WTC11 (cell line): Measurements from ENCODE around the gene ZDHHC1. TPM values are rescaled to one million over a fixed set of nuclear protein-coding genes. Genes with fewer than 3 reads are reported as not detected.
"Not testable (repeated sequence)": the region's sequence is repeated elsewhere in the genome, so short reads cannot be mapped to it uniquely, and the experiment has no call there.

Experiments
- ATAC-seq: fragments of 200-7000 bp; cut with Tn5 transposase; 2 replicates; pipeline ENCODE4 v1.10.0; 2021; ENCODE audit warnings: mild to moderate bottlenecking, moderate library complexity
- CTCF ChIA-PET: fragments of 300-600 bp; sonication (Branson Sonifier 250); formaldehyde crosslinking; loops from one replicate; lab custom pipeline; 2021; ENCODE audit warnings: antibody characterized with exemption; lab: Charles Lee
- POLR2A ChIA-PET: fragments of 350-600 bp; sonication (Branson Sonifier 250); formaldehyde crosslinking; loops from one replicate; lab custom pipeline; 2021; ENCODE audit warnings: antibody characterized with exemption; lab: Charles Lee
- DNase-seq: peaks from one replicate; pipeline ENCODE4 v3.0.0; 2021; ENCODE audit warnings: low spot score
- H3K27ac Mint-ChIP-seq: 2 replicates; pipeline ENCODE4 v1.8.0; 2021; ENCODE audit warnings: mixed read lengths
- H3K27me3 Mint-ChIP-seq: 2 replicates; pipeline ENCODE4 v1.8.0; 2021; ENCODE audit warnings: low read depth, mild to moderate bottlenecking, moderate library complexity, mixed read lengths
- H3K36me3 Mint-ChIP-seq: 2 replicates; pipeline ENCODE4 v1.8.0; 2021; ENCODE audit warnings: mixed read lengths
- H3K4me1 Mint-ChIP-seq: 2 replicates; pipeline ENCODE4 v1.8.0; 2022; ENCODE audit warnings: mixed read lengths
- H3K4me3 Mint-ChIP-seq: 2 replicates; pipeline ENCODE4 v1.8.0; 2021; ENCODE audit warnings: mild to moderate bottlenecking, moderate library complexity, mixed read lengths
- H3K9me3 Mint-ChIP-seq: 2 replicates; pipeline ENCODE4 v1.8.0; 2021; ENCODE audit warnings: mixed read lengths
- CBFB ChIP-seq: sonication (generic); formaldehyde crosslinking; IDR thresholded peaks from 2 replicates; pipeline ENCODE4 v1.8.1; 2022; ENCODE audit warnings: mild to moderate bottlenecking, low read depth, missing genetic modification reagents
- CDX4 ChIP-seq: fragments of 250-450 bp; sonication (Bioruptor Pico); IDR thresholded peaks from 2 replicates; pipeline ENCODE4 v1.9.0; 2021; ENCODE audit warnings: moderate library complexity, mild to moderate bottlenecking, inconsistent platforms, borderline replicate concordance
- CREB1 ChIP-seq: sonication (generic); formaldehyde crosslinking; IDR thresholded peaks from 2 replicates; pipeline ENCODE4 v1.8.0; 2023; ENCODE audit warnings: mild to moderate bottlenecking, missing genetic modification reagents
- E2F1 ChIP-seq: sonication (generic); formaldehyde crosslinking; IDR thresholded peaks from 2 replicates; pipeline ENCODE4 v1.8.0; 2022; ENCODE audit warnings: mild to moderate bottlenecking, missing genetic modification reagents
- E2F4 ChIP-seq: sonication (generic); formaldehyde crosslinking; IDR thresholded peaks from 2 replicates; pipeline ENCODE4 v1.8.1; 2022; ENCODE audit warnings: low read depth, mild to moderate bottlenecking, moderate library complexity, missing genetic modification reagents, borderline replicate concordance
- E2F5 ChIP-seq: sonication (generic); formaldehyde crosslinking; IDR thresholded peaks from 2 replicates; pipeline ENCODE4 v1.8.1; 2022; ENCODE audit warnings: mild to moderate bottlenecking, moderate library complexity, missing genetic modification reagents
- ELF4 ChIP-seq: sonication (generic); formaldehyde crosslinking; IDR thresholded peaks from 2 replicates; pipeline ENCODE4 v1.8.1; 2022; ENCODE audit warnings: low read depth, mild to moderate bottlenecking, moderate library complexity, missing genetic modification reagents
- GRHL2 ChIP-seq: fragments of 250-450 bp; sonication (Bioruptor Pico); IDR thresholded peaks from 2 replicates; pipeline ENCODE4 v1.8.0; 2022; ENCODE audit warnings: mild to moderate bottlenecking, moderate library complexity; ENCODE audit not compliant: insufficient replicate concordance, severe bottlenecking
- GTF2I ChIP-seq: fragments of 250-450 bp; sonication (Bioruptor Pico); conservative IDR thresholded peaks from 2 replicates; pipeline ENCODE4 v1.4.0; 2021; ENCODE audit warnings: mild to moderate bottlenecking
- HMGA2 ChIP-seq: fragments of 250-450 bp; sonication (Bioruptor Pico); IDR thresholded peaks from 2 replicates; pipeline ENCODE4 v1.4.0; 2021; ENCODE audit warnings: mild to moderate bottlenecking, moderate library complexity
- NR1H2 ChIP-seq: sonication (generic); formaldehyde crosslinking; IDR thresholded peaks from 2 replicates; pipeline ENCODE4 v1.9.0; 2021; ENCODE audit warnings: mild to moderate bottlenecking, moderate library complexity, missing genetic modification reagents
- OVOL2 ChIP-seq: fragments of 250-450 bp; sonication (Bioruptor Pico); IDR thresholded peaks from 2 replicates; pipeline ENCODE4 v1.9.0; 2021; ENCODE audit warnings: mild to moderate bottlenecking, borderline replicate concordance
- RELA ChIP-seq: sonication (generic); formaldehyde crosslinking; IDR thresholded peaks from 2 replicates; pipeline ENCODE4 v1.8.1; 2022; ENCODE audit warnings: missing genetic modification reagents, mild to moderate bottlenecking, borderline replicate concordance
- SMAD4 ChIP-seq: sonication (generic); formaldehyde crosslinking; IDR thresholded peaks from 2 replicates; pipeline ENCODE4 v1.8.0; 2022; ENCODE audit warnings: mild to moderate bottlenecking, missing genetic modification reagents
- ZBTB21 ChIP-seq: sonication (generic); formaldehyde crosslinking; IDR thresholded peaks from 2 replicates; pipeline ENCODE4 v1.8.1; 2023; ENCODE audit warnings: mild to moderate bottlenecking, missing genetic modification reagents, borderline replicate concordance
- ZMAT4 ChIP-seq: fragments of 250-450 bp; sonication (Bioruptor Pico); IDR thresholded peaks from 2 replicates; pipeline ENCODE4 v1.9.0; 2021; ENCODE audit warnings: mild to moderate bottlenecking
- ZNF396 ChIP-seq: fragments of 250-450 bp; sonication (Bioruptor Pico); IDR thresholded peaks from 2 replicates; pipeline ENCODE4 v1.8.0; 2021; ENCODE audit warnings: mild to moderate bottlenecking, moderate library complexity, borderline replicate concordance
- ZNF671 ChIP-seq: fragments of 250-450 bp; sonication (Bioruptor Pico); IDR thresholded peaks from 2 replicates; pipeline ENCODE4 v1.8.0; 2021; ENCODE audit warnings: mild to moderate bottlenecking
- ZSCAN18 ChIP-seq: fragments of 250-450 bp; sonication (Bioruptor Pico); IDR thresholded peaks from 2 replicates; pipeline ENCODE4 v2.1.2; 2022; ENCODE audit warnings: mild to moderate bottlenecking, moderate library complexity
- total RNA-seq: library from RNA; stranded (reverse); gene quantifications from 3 replicates; pipeline ENCODE4 v1.2.3, GENCODE V29; 2021

The ZDHHC1 gene
- total RNA-seq, 1 experiment from 2014 or later: 4.2 TPM

- Mint-ChIP-seq H3K9me3 (no peaks in the 10 kb centered on the region), H3K27me3 (peaks cover 16% of the 10 kb centered on the region), H3K27ac (no peak overlapping the region), H3K4me1 (no peaks in the 10 kb centered on the region; the same call in 1 of the 2 replicates), H3K36me3 (no peaks in the 10 kb centered on the region), H3K4me3 (no peak overlapping the region)
- ChIA-PET POLR2A (no interaction called here), CTCF (interaction anchor here (0.5 to 6.2 kb wide), 4 partner anchors 15 to 53 kb away, joined by 4 to 27 read pairs (median 10); partner anchors contain the start of gene TPPP3)
- DNase-seq: no peak
- TF ChIP-seq SMAD4 (CRISPR knock-in tag) (no peak), OVOL2 (CRISPR knock-in tag) (no peak), CBFB (no peak), ZMAT4 (CRISPR knock-in tag) (no peak), RELA (CRISPR knock-in tag) (no peak), ZBTB21 (no peak), ZNF396 (CRISPR knock-in tag) (no peak), NR1H2 (CRISPR knock-in tag) (no peak), E2F1 (CRISPR knock-in tag) (no peak), ELF4 (CRISPR knock-in tag) (no peak), GTF2I (CRISPR knock-in tag) (no peak), CDX4 (CRISPR knock-in tag) (no peak), E2F4 (no peak), CREB1 (CRISPR knock-in tag) (no peak), ZNF671 (CRISPR knock-in tag) (no peak), E2F5 (CRISPR knock-in tag) (no peak), ZSCAN18 (CRISPR knock-in tag) (no peak), GRHL2 (CRISPR knock-in tag) (no peak), HMGA2 (CRISPR knock-in tag) (no peak)
- ATAC-seq: no peak
These were observed 37.6 kb downstream of the ZDHHC1 start for GRCh38 chr16:67378642-67379041.

GRCh38 chr16:67376012-67376411 lies 40.3 kb downstream of the ZDHHC1 start:
- POLR2A ChIA-PET, H3K9me3 Mint-ChIP-seq, H3K4me1 Mint-ChIP-seq, ATAC-seq, H3K27ac Mint-ChIP-seq, H3K4me3 Mint-ChIP-seq, DNase-seq, H3K36me3 Mint-ChIP-seq: not testable (repeated sequence)
- H3K27me3 Mint-ChIP-seq: peaks cover 13% of the 10 kb centered on the region
- CTCF ChIA-PET: interaction anchor here (1.5 kb wide), 1 partner anchor 23 kb away, joined by 10 read pairs; no protein-coding TSS in a partner anchor
